SHP77 (cell line): Measurements from ENCODE around the gene GULP1.

ENCODE experiments used
- DNase-seq, 2 experiments: peaks; one replicate each; lab custom pipeline; 2025; lab: John Stamatoyannopoulos, UW

The GULP1 gene

GRCh38 chr2:188474316-188474715 lies 182.6 kb downstream of the GULP1 start:
- no peak for DNase-seq

GRCh38 chr2:188475945-188476344 lies 184.3 kb downstream of the GULP1 start:
- no peak for DNase-seq

- DNase-seq = no peak
Measured at GRCh38 chr2:188477564-188478103, 186.0 kb downstream of the GULP1 start.

GRCh38 chr2:188478724-188479123 lies 187.1 kb downstream of the GULP1 start:
- no peak for DNase-seq

GRCh38 chr2:188481474-188481873 lies 189.8 kb downstream of the GULP1 start:
- DNase-seq = no peak

GRCh38 chr2:188485496-188485895 lies 193.8 kb downstream of the GULP1 start:
- no peak for DNase-seq

GRCh38 chr2:188492751-188493150 lies 201.1 kb downstream of the GULP1 start:
- no peak for DNase-seq

- no peak for DNase-seq
Measured at GRCh38 chr2:188494906-188495305, 203.2 kb downstream of the GULP1 start.

GRCh38 chr2:188495969-188496431 lies 204.3 kb downstream of the GULP1 start:
- no peak for DNase-seq

- no peak for DNase-seq
Measured at GRCh38 chr2:188497726-188498125, 206.1 kb downstream of the GULP1 start.

- DNase-seq = no peak
Measured at GRCh38 chr2:188503975-188504374, 212.3 kb downstream of the GULP1 start.

- no peak for DNase-seq
Measured at GRCh38 chr2:188506843-188507242, 215.2 kb downstream of the GULP1 start.

GRCh38 chr2:188511346-188511745 lies 219.7 kb downstream of the GULP1 start:
- no peak for DNase-seq

- peak; percentile 48 to 51 for DNase-seq
Measured at GRCh38 chr2:188512456-188512855, 220.8 kb downstream of the GULP1 start.

GRCh38 chr2:188515918-188516317 lies 224.2 kb downstream of the GULP1 start:
- no peak for DNase-seq

- DNase-seq = no peak
Measured at GRCh38 chr2:188517549-188518215, 226.0 kb downstream of the GULP1 start.

GRCh38 chr2:188518381-188518780 lies 226.7 kb downstream of the GULP1 start:
- DNase-seq = no peak

GRCh38 chr2:188519136-188519535 lies 227.5 kb downstream of the GULP1 start:
- DNase-seq = no peak

GRCh38 chr2:188522517-188522916 lies 230.8 kb downstream of the GULP1 start:
- DNase-seq = no peak

GRCh38 chr2:188523919-188524318 lies 232.2 kb downstream of the GULP1 start:
- no peak for DNase-seq

GRCh38 chr2:188524519-188525113 lies 232.9 kb downstream of the GULP1 start:
- peak in 1 of 2 experiments; percentile 8 for DNase-seq

GRCh38 chr2:188526701-188527100 lies 235.0 kb downstream of the GULP1 start:
- DNase-seq = no peak

- no peak for DNase-seq
Measured at GRCh38 chr2:188527141-188527540, 235.5 kb downstream of the GULP1 start.
